ENCODE data around the gene MACROD2.

DNA sequence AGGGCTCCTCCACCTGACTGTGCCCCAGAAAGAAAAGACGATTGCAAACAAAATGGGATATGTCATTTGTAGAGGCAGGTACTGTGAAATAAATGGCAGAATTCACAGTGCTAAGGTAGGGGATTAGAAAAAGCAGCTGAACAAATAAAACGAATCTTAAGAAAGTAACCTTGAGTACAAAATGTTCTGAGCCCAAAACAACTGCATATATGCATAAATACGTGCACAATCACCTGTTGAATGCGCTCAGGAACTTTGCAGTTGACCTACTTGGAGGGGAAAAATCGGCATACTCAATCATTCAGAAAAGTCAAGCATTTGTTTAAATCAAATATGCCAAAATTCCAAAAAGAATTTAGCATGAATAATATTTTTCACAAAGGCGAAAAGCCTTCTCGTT, 1114.2 kb downstream of the MACROD2 start:
- TF ChIP-seq, protein P1, sequence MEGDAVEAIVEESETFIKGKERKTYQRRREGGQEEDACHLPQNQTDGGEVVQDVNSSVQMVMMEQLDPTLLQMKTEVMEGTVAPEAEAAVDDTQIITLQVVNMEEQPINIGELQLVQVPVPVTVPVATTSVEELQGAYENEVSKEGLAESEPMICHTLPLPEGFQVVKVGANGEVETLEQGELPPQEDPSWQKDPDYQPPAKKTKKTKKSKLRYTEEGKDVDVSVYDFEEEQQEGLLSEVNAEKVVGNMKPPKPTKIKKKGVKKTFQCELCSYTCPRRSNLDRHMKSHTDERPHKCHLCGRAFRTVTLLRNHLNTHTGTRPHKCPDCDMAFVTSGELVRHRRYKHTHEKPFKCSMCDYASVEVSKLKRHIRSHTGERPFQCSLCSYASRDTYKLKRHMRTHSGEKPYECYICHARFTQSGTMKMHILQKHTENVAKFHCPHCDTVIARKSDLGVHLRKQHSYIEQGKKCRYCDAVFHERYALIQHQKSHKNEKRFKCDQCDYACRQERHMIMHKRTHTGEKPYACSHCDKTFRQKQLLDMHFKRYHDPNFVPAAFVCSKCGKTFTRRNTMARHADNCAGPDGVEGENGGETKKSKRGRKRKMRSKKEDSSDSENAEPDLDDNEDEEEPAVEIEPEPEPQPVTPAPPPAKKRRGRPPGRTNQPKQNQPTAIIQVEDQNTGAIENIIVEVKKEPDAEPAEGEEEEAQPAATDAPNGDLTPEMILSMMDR (IDR thresholded peaks at IDR 0.05; ENCODE audit: insufficient read depth, low read length, poor library complexity, severe bottlenecking), result no peak
- no peak for TF ChIP-seq EZH2phosphoT487 (conservative IDR thresholded peaks at IDR 0.05; ENCODE audit: low read length)
